Right lung (tissue), 5 donors: ENCODE measurements around the gene BSDC1. TPM values are rescaled to one million over a fixed set of nuclear protein-coding genes. Genes with fewer than 3 reads are reported as not detected.

Experiments
- polyA plus RNA-seq, 5 donors: library from polyadenylated mRNA; unstranded; fragments of 120-200 nt; gene quantifications; one replicate each; pipeline versions ENCODE4 v1.2.1 to v1.2.3, GENCODE V29; 2013; ENCODE audit warnings: inconsistent platforms in 1 of 5, low replicate concordance in 1 of 5; ENCODE audit not compliant: insufficient read length in 5 of 5, insufficient read depth in 1 of 5

BSDC1 gene
- polyA plus RNA-seq, 5 donors = 52.1 to 61.2 (median 57.2) TPM

Other genes starting within 250 kb of the BSDC1 start
- 10 to 100 TPM; 35.6 to 49.1 (median 42.6) TPM for gene TXLNA, start 214.8 kb downstream of the BSDC1 start, polyA plus RNA-seq
- 10 to 100 TPM; 22.0 to 34.4 (median 25.1) TPM for gene CCDC28B, start 193.8 kb downstream of the BSDC1 start, polyA plus RNA-seq
- 1 to 10 TPM; 7.2 to 8.7 (median 7.8) TPM for gene IQCC, start 188.8 kb downstream of the BSDC1 start, polyA plus RNA-seq
- gene DCDC2B, start 185.4 kb downstream of the BSDC1 start, polyA plus RNA-seq = 1 to 10 TPM; 1.6 to 3.4 (median 2.7) TPM
- gene TMEM234, start 172.1 kb downstream of the BSDC1 start, polyA plus RNA-seq = 10 to 100 TPM; 19.2 to 24.1 (median 23.0) TPM
- 100 to 1,000 TPM; 164 to 195 (median 171) TPM for gene EIF3I, start 172.0 kb downstream of the BSDC1 start, polyA plus RNA-seq
- 1 to 10 TPM; 4.1 to 7.2 (median 4.4) TPM for gene FAM167B, start 147.2 kb downstream of the BSDC1 start, polyA plus RNA-seq
- 1 to 10 TPM in 4 of 5 donors, under 1 TPM in 1; 0.68 to 2.0 (median 1.6) TPM for gene LCK, start 143.2 kb downstream of the BSDC1 start, polyA plus RNA-seq
- 100 to 1,000 TPM; 154 to 182 (median 168) TPM for gene HDAC1, start 102.4 kb downstream of the BSDC1 start, polyA plus RNA-seq
- gene MARCKSL1, start 58.2 kb downstream of the BSDC1 start, polyA plus RNA-seq = 100 to 1,000 TPM; 354 to 502 (median 411) TPM
- 10 to 100 TPM in 1 of 5 donors, 1 to 10 TPM in 4; 4.9 to 14.0 (median 7.2) TPM for gene FAM229A, start 32.0 kb downstream of the BSDC1 start, polyA plus RNA-seq
- gene TSSK3, start 31.9 kb downstream of the BSDC1 start, polyA plus RNA-seq = 1 to 10 TPM; 3.7 to 6.4 (median 4.8) TPM
- gene ZBTB8B, start 70.6 kb upstream of the BSDC1 start, polyA plus RNA-seq = 1 to 10 TPM in 4 of 5 donors, under 1 TPM in 1; 0.92 to 2.0 (median 1.4) TPM
- gene ZBTB8A, start 145.0 kb upstream of the BSDC1 start, polyA plus RNA-seq = 10 to 100 TPM in 4 of 5 donors, 1 to 10 TPM in 1; 9.2 to 18.1 (median 13.3) TPM